Measurements from ENCODE around the gene PPP1R9B.

PPP1R9B gene

GRCh38 chr17:50190603-50191358, 40.3 kb upstream of the PPP1R9B start:
- Histone ChIP-seq H3K9me3 (ENCODE audit: control insufficient read depth, insufficient read depth, low read length) (no peaks in the 10 kb centered on the region), H3K36me3 (ENCODE audit: insufficient read depth, low read length) (peaks cover 38% of the 10 kb centered on the region), H3K9ac (ENCODE audit: low read depth, low read length) (no peak overlapping the region), H3K4me1 (ENCODE audit: insufficient read depth, low read length) (no peaks in the 10 kb centered on the region; the same call in 1 of the 2 replicates)

GRCh38 chr17:50190293-50190602, 39.8 kb upstream of the PPP1R9B start:
- no peaks in the 10 kb centered on the region for H3K9me3 ChIP-seq (ENCODE audit: control insufficient read depth, insufficient read depth, low read length)
- peaks cover 38% of the 10 kb centered on the region for H3K36me3 ChIP-seq (ENCODE audit: insufficient read depth, low read length)
- H3K4me1 ChIP-seq (ENCODE audit: insufficient read depth, low read length) = peaks cover 1% of the 10 kb centered on the region; the same call in 1 of the 2 replicates
- no peak overlapping the region for H3K9ac ChIP-seq (ENCODE audit: low read depth, low read length)

- Histone ChIP-seq H3K9me3 (ENCODE audit: control insufficient read depth, insufficient read depth, low read length) (no peaks in the 10 kb centered on the region), H3K9ac (ENCODE audit: low read depth, low read length) (no peak overlapping the region), H3K36me3 (ENCODE audit: insufficient read depth, low read length) (peaks cover 33% of the 10 kb centered on the region), H3K4me1 (ENCODE audit: insufficient read depth, low read length) (peaks cover 6% of the 10 kb centered on the region; the same call in 1 of the 2 replicates)
Measured at GRCh38 chr17:50189550-50190292, 39.2 kb upstream of the PPP1R9B start.

GRCh38 chr17:50188921-50189549, 38.6 kb upstream of the PPP1R9B start:
- Histone ChIP-seq H3K9ac (ENCODE audit: low read depth, low read length) (no peak overlapping the region), H3K4me1 (ENCODE audit: insufficient read depth, low read length) (peaks cover 11% of the 10 kb centered on the region; the same call in 1 of the 2 replicates), H3K9me3 (ENCODE audit: control insufficient read depth, insufficient read depth, low read length) (no peaks in the 10 kb centered on the region), H3K36me3 (ENCODE audit: insufficient read depth, low read length) (peaks cover 30% of the 10 kb centered on the region)

- H3K9ac ChIP-seq (ENCODE audit: low read depth, low read length) = no peak overlapping the region
- no peaks in the 10 kb centered on the region for H3K9me3 ChIP-seq (ENCODE audit: control insufficient read depth, insufficient read depth, low read length)
- H3K36me3 ChIP-seq (ENCODE audit: insufficient read depth, low read length) = peaks cover 25% of the 10 kb centered on the region
- H3K4me1 ChIP-seq (ENCODE audit: insufficient read depth, low read length) = peaks cover 16% of the 10 kb centered on the region; the same call in 1 of the 2 replicates
Measured at GRCh38 chr17:50188531-50188920, 38.0 kb upstream of the PPP1R9B start.

- Histone ChIP-seq H3K9me3 (ENCODE audit: control insufficient read depth, insufficient read depth, low read length) (no peaks in the 10 kb centered on the region), H3K9ac (ENCODE audit: low read depth, low read length) (no peak overlapping the region), H3K4me1 (ENCODE audit: insufficient read depth, low read length) (peaks cover 16% of the 10 kb centered on the region; the same call in 1 of the 2 replicates), H3K36me3 (ENCODE audit: insufficient read depth, low read length) (peaks cover 25% of the 10 kb centered on the region)
Measured at GRCh38 chr17:50187751-50188530, 37.5 kb upstream of the PPP1R9B start.

GRCh38 chr17:50187394-50187725, 36.9 kb upstream of the PPP1R9B start:
- H3K4me1 ChIP-seq (ENCODE audit: insufficient read depth, low read length) = peaks cover 16% of the 10 kb centered on the region; the same call in 1 of the 2 replicates
- no peaks in the 10 kb centered on the region for H3K9me3 ChIP-seq (ENCODE audit: control insufficient read depth, insufficient read depth, low read length)
- peaks cover 25% of the 10 kb centered on the region for H3K36me3 ChIP-seq (ENCODE audit: insufficient read depth, low read length)
- H3K9ac ChIP-seq (ENCODE audit: low read depth, low read length) = no peak overlapping the region

GRCh38 chr17:50186661-50187393, 36.4 kb upstream of the PPP1R9B start:
- H3K9ac ChIP-seq (ENCODE audit: low read depth, low read length) = no peak overlapping the region
- H3K4me1 ChIP-seq (ENCODE audit: insufficient read depth, low read length) = peaks cover 16% of the 10 kb centered on the region; the same call in 1 of the 2 replicates
- no peaks in the 10 kb centered on the region for H3K9me3 ChIP-seq (ENCODE audit: control insufficient read depth, insufficient read depth, low read length)
- H3K36me3 ChIP-seq (ENCODE audit: insufficient read depth, low read length) = peaks cover 25% of the 10 kb centered on the region

- no peak overlapping the region for H3K9ac ChIP-seq (ENCODE audit: low read depth, low read length)
- peaks cover 21% of the 10 kb centered on the region for H3K36me3 ChIP-seq (ENCODE audit: insufficient read depth, low read length)
- H3K9me3 ChIP-seq (ENCODE audit: control insufficient read depth, insufficient read depth, low read length) = no peaks in the 10 kb centered on the region
- H3K4me1 ChIP-seq (ENCODE audit: insufficient read depth, low read length) = peaks cover 16% of the 10 kb centered on the region; the same call in 1 of the 2 replicates
Measured at GRCh38 chr17:50185631-50186471, 35.4 kb upstream of the PPP1R9B start.

GRCh38 chr17:50184611-50185398, 34.3 kb upstream of the PPP1R9B start:
- no peaks in the 10 kb centered on the region for H3K9me3 ChIP-seq (ENCODE audit: control insufficient read depth, insufficient read depth, low read length)
- H3K36me3 ChIP-seq (ENCODE audit: insufficient read depth, low read length) = peaks cover 19% of the 10 kb centered on the region
- no peak overlapping the region for H3K9ac ChIP-seq (ENCODE audit: low read depth, low read length)
- peaks cover 16% of the 10 kb centered on the region; the same call in 1 of the 2 replicates for H3K4me1 ChIP-seq (ENCODE audit: insufficient read depth, low read length)

GRCh38 chr17:50184064-50184463, 33.6 kb upstream of the PPP1R9B start:
- Histone ChIP-seq H3K36me3 (ENCODE audit: insufficient read depth, low read length) (peaks cover 19% of the 10 kb centered on the region), H3K9ac (ENCODE audit: low read depth, low read length) (no peak overlapping the region), H3K9me3 (ENCODE audit: control insufficient read depth, insufficient read depth, low read length) (no peaks in the 10 kb centered on the region), H3K4me1 (ENCODE audit: insufficient read depth, low read length) (peaks cover 16% of the 10 kb centered on the region; the same call in 1 of the 2 replicates)

- H3K4me1 ChIP-seq (ENCODE audit: insufficient read depth, low read length) = peaks cover 19% of the 10 kb centered on the region
- H3K9me3 ChIP-seq (ENCODE audit: control insufficient read depth, insufficient read depth, low read length) = no peaks in the 10 kb centered on the region
- H3K9ac ChIP-seq (ENCODE audit: low read depth, low read length) = no peak overlapping the region
- H3K36me3 ChIP-seq (ENCODE audit: insufficient read depth, low read length) = peaks cover 13% of the 10 kb centered on the region
Measured at GRCh38 chr17:50183421-50183994, 33.0 kb upstream of the PPP1R9B start.

All from ES-I3 (cell line).